ENCODE measurements around the gene RTN4. TPM values are rescaled to one million over a fixed set of nuclear protein-coding genes. Genes with fewer than 3 reads are reported as not detected.

RTN4 gene
- total and polyA plus RNA-seq, 11 donors = 46.1 to 250 (median 95.5) TPM

- peak in 1 of 4 donors; percentile 23 for ATAC-seq
- no peaks in the 10 kb centered on the region for H3K27me3 ChIP-seq
- DNase-seq = no peak
- H3K4me3 ChIP-seq = no peak overlapping the region
- H3K36me3 ChIP-seq = no peaks in the 10 kb centered on the region
- no peak for TF ChIP-seq CTCF (IDR thresholded peaks at IDR 0.05)
- no peak for TF ChIP-seq POLR2A (IDR thresholded peaks at IDR 0.05)
- H3K27ac ChIP-seq = peak overlapping the region in 3 of 12 donors; percentile 50 to 73 (median 61)
- no peaks in the 10 kb centered on the region for H3K9me3 ChIP-seq
- H3K4me1 ChIP-seq = peaks cover 0 to 24% (median 3%) of the 10 kb centered on the region in 12 donors
- intact Hi-C loops (cut with DNase I) = loop anchor here in 1 of 10 donors (10.0 kb wide), 2 partner anchors 47 to 77 kb away; no protein-coding TSS in a partner anchor
Observed at GRCh38 chr2:55087501-55087900, 37.2 kb upstream of the RTN4 start.

GRCh38 chr2:55085113-55086040 is 35.1 kb upstream of the RTN4 start:
- intact Hi-C loops (cut with DNase I) = loop anchor here in 1 of 10 donors (10.0 kb wide), 2 partner anchors 49 to 79 kb away; no protein-coding TSS in a partner anchor
- H3K4me3 ChIP-seq = no peak overlapping the region
- TF ChIP-seq POLR2A (IDR thresholded peaks at IDR 0.05) (no peak), CTCF (IDR thresholded peaks at IDR 0.05) (no peak)
- H3K27me3 ChIP-seq = no peaks in the 10 kb centered on the region
- no peak overlapping the region for H3K27ac ChIP-seq
- 80 to 94% (median 91%) methylated on average over 5 of the region's 5 CpGs for WGBS, 4 donors
- H3K36me3 ChIP-seq = no peaks in the 10 kb centered on the region
- no peak for DNase-seq
- peaks cover 0 to 9% (median 0%) of the 10 kb centered on the region in 12 donors for H3K9me3 ChIP-seq
- peaks cover 0 to 22% (median 3%) of the 10 kb centered on the region in 12 donors for H3K4me1 ChIP-seq
- no peak for ATAC-seq

GRCh38 chr2:55084641-55085040 is 34.4 kb upstream of the RTN4 start:
- H3K4me1 ChIP-seq = peaks cover 0 to 22% (median 3%) of the 10 kb centered on the region in 12 donors
- H3K4me3 ChIP-seq = no peak overlapping the region
- no peaks in the 10 kb centered on the region for H3K27me3 ChIP-seq
- no peak overlapping the region for H3K27ac ChIP-seq
- TF ChIP-seq POLR2A (IDR thresholded peaks at IDR 0.05) = no peak
- no peak for TF ChIP-seq CTCF (IDR thresholded peaks at IDR 0.05)
- H3K9me3 ChIP-seq = peaks cover 0 to 12% (median 0%) of the 10 kb centered on the region in 12 donors
- DNase-seq (no peak), ATAC-seq (no peak)
- 86 to 98% (median 91%) methylated on average over 2 to 3 of the region's 3 CpGs for WGBS, 4 donors
- intact Hi-C loops (cut with DNase I) = loop anchor here in 1 of 10 donors (10.0 kb wide), 2 partner anchors 50 to 80 kb away; no protein-coding TSS in a partner anchor
- no peaks in the 10 kb centered on the region for H3K36me3 ChIP-seq

GRCh38 chr2:55080204-55080738 is 30.0 kb upstream of the RTN4 start:
- ATAC-seq = no peak
- TF ChIP-seq CTCF (IDR thresholded peaks at IDR 0.05) = no peak
- TF ChIP-seq POLR2A (IDR thresholded peaks at IDR 0.05) = no peak
- 90 to 97% (median 95%) methylated on average over 7 of the region's 7 CpGs for WGBS, 4 donors
- H3K27ac ChIP-seq = no peak overlapping the region
- no peaks in the 10 kb centered on the region for H3K27me3 ChIP-seq
- H3K4me1 ChIP-seq = peaks cover 0 to 14% (median 0%) of the 10 kb centered on the region in 12 donors
- no peak overlapping the region for H3K4me3 ChIP-seq
- DNase-seq = no peak
- no peaks in the 10 kb centered on the region for H3K36me3 ChIP-seq
- H3K9me3 ChIP-seq = peaks cover 0 to 15% (median 0%) of the 10 kb centered on the region in 12 donors
- intact Hi-C loops (cut with DNase I) = loop anchor here in 1 of 10 donors (10.0 kb wide), 2 partner anchors 55 to 85 kb away; no protein-coding TSS in a partner anchor

All from heart left ventricle (tissue), 16 donors.